Measurements from ENCODE around the gene FLOT1. TPM values are rescaled to one million over a fixed set of nuclear protein-coding genes. Genes with fewer than 3 reads are reported as not detected.
A peak's percentile ranks its signal among the peaks of the same experiment; 100 is the strongest.

Gene FLOT1
- total and polyA plus RNA-seq, 9 of the 15 experiments (the other 6 are each of a cell fraction or from before 2014, with no cell fraction given), result 11.7 to 149 (median 118) TPM

- H3K27ac ChIP-seq (ENCODE audit: extremely low read depth, low read depth, low read length), result 0 out of 3 replicates have a peak overlapping the region, but pooled peaks have one; percentile 14
- BruUV-seq (replicated peaks), result no TSS peak
- H4K20me1 ChIP-seq (replicated peaks; ENCODE audit: control insufficient read depth, insufficient read depth, low read length), result no peaks in the 10 kb centered on the region
- no peaks in the 10 kb centered on the region for H3K9me3 ChIP-seq (replicated peaks; ENCODE audit: control insufficient read depth, insufficient read depth, low read depth, low read length)
- ChIA-PET CTCF (ENCODE audit: low intra/inter-chr PET ratio) (no interaction called here), POLR2A (interaction anchor here (0.7 to 1.3 kb wide), 5 partner anchors 8 to 149 kb away, joined by 3 to 7 read pairs (median 3); no protein-coding TSS in a partner anchor)
- WGBS (ENCODE audit: insufficient coverage, low coverage, missing lambda C conversion rate), result 41% methylated on average over 6 of the region's 8 CpGs
- H3K9me1 ChIP-seq (ENCODE audit: control insufficient read depth, insufficient read depth, low read length), result no peaks in the 10 kb centered on the region
- no peaks in the 10 kb centered on the region for H3K79me2 ChIP-seq (ENCODE audit: control insufficient read depth, insufficient read depth, low read length)
- DNase-seq (ENCODE audit: extremely low read depth in 1 of 4, low spot score in 3 of 4) (peak in 2 of 4 experiments; percentile 58 to 60), FAIRE-seq (peak; percentile 44), ATAC-seq (peak; percentile 61)
- peak overlapping the region; percentile 72 for H2AFZ ChIP-seq (ENCODE audit: low read depth, low read length)
- H3K4me2 ChIP-seq (ENCODE audit: insufficient read depth, low read length), result no peak overlapping the region
- H3K27me3 ChIP-seq (ENCODE audit: control insufficient read depth in 2 of 2, insufficient read depth in 2 of 2, low read length in 2 of 2), result no peaks in the 10 kb centered on the region; a peak in 1 of 5 replicates
- intact Hi-C loops (cut with micrococcal nuclease) (no loop called here), in situ Hi-C loops (cut with MboI) (no loop called here)
- H3K4me1 ChIP-seq (replicated peaks in 1 of 2; ENCODE audit: control insufficient read depth in 2 of 2, insufficient read depth in 2 of 2, low read length in 2 of 2), result peaks cover 29 to 41% of the 10 kb centered on the region in 2 experiments
- no peaks in the 10 kb centered on the region for H3K36me3 ChIP-seq (ENCODE audit: control insufficient read depth, insufficient read depth, low read length)
- no peak overlapping the region for H3K4me3 ChIP-seq
- H3K9ac ChIP-seq (ENCODE audit: insufficient read depth in 1 of 2, low read depth in 2 of 2, low read length in 2 of 2), result peak overlapping the region in 1 of 2 experiments; percentile 59; a peak in 1 of 4 replicates
- TF ChIP-seq ZNF75A (CRISPR knock-in tag; IDR thresholded peaks at IDR 0.05) (no peak), TEAD1 (CRISPR knock-in tag; IDR thresholded peaks at IDR 0.05) (peak in 1 of 2 experiments; percentile 72; a peak in 1 of 4 replicates), SMARCA5 (IDR thresholded peaks at IDR 0.05) (peak; percentile 23; the same call in 1 of the 2 replicates), RCOR1 (IDR thresholded peaks at IDR 0.05; ENCODE audit: borderline replicate concordance in 1 of 2, low read depth in 2 of 2, low read length in 2 of 2) (peak in 1 of 2 experiments; percentile 85; a peak in 1 of 4 replicates), MTA2 (IDR thresholded peaks at IDR 0.05; ENCODE audit: low read depth) (0 out of 2 replicates have a peak, but pooled peaks have one; percentile 1), PTTG1 (tag; IDR thresholded peaks at IDR 0.05; ENCODE audit: low read depth) (peak; percentile 43; the same call in 1 of the 2 replicates), ZNF282 (CRISPR knock-in tag; IDR thresholded peaks at IDR 0.05) (no peak), MEIS2 (IDR thresholded peaks at IDR 0.05; ENCODE audit: partially characterized antibody) (peak; percentile 31), ZEB2 (IDR thresholded peaks at IDR 0.05) (peak; percentile 71; the same call in 1 of the 2 replicates)
- TF ChIP-seq, protein P1, sequence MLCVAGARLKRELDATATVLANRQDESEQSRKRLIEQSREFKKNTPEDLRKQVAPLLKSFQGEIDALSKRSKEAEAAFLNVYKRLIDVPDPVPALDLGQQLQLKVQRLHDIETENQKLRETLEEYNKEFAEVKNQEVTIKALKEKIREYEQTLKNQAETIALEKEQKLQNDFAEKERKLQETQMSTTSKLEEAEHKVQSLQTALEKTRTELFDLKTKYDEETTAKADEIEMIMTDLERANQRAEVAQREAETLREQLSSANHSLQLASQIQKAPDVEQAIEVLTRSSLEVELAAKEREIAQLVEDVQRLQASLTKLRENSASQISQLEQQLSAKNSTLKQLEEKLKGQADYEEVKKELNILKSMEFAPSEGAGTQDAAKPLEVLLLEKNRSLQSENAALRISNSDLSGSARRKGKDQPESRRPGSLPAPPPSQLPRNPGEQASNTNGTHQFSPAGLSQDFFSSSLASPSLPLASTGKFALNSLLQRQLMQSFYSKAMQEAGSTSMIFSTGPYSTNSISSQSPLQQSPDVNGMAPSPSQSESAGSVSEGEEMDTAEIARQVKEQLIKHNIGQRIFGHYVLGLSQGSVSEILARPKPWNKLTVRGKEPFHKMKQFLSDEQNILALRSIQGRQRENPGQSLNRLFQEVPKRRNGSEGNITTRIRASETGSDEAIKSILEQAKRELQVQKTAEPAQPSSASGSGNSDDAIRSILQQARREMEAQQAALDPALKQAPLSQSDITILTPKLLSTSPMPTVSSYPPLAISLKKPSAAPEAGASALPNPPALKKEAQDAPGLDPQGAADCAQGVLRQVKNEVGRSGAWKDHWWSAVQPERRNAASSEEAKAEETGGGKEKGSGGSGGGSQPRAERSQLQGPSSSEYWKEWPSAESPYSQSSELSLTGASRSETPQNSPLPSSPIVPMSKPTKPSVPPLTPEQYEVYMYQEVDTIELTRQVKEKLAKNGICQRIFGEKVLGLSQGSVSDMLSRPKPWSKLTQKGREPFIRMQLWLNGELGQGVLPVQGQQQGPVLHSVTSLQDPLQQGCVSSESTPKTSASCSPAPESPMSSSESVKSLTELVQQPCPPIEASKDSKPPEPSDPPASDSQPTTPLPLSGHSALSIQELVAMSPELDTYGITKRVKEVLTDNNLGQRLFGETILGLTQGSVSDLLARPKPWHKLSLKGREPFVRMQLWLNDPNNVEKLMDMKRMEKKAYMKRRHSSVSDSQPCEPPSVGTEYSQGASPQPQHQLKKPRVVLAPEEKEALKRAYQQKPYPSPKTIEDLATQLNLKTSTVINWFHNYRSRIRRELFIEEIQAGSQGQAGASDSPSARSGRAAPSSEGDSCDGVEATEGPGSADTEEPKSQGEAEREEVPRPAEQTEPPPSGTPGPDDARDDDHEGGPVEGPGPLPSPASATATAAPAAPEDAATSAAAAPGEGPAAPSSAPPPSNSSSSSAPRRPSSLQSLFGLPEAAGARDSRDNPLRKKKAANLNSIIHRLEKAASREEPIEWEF (CRISPR knock-in tag; IDR thresholded peaks at IDR 0.05), result no peak
- TF ChIP-seq, protein P2, sequence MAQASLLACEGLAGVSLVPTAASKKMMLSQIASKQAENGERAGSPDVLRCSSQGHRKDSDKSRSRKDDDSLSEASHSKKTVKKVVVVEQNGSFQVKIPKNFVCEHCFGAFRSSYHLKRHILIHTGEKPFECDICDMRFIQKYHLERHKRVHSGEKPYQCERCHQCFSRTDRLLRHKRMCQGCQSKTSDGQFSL (CRISPR knock-in tag; IDR thresholded peaks at IDR 0.05), result no peak
- TF ChIP-seq, protein P2 (tag; IDR thresholded peaks at IDR 0.05), result 0 out of 4 replicates have a peak, but pooled peaks of 1 of the 2 experiments have one; percentile 16
- TF ChIP-seq, protein P3, sequence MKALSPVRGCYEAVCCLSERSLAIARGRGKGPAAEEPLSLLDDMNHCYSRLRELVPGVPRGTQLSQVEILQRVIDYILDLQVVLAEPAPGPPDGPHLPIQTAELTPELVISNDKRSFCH (CRISPR knock-in tag; IDR thresholded peaks at IDR 0.05), result no peak
- TF ChIP-seq, protein P3 (tag; IDR thresholded peaks at IDR 0.05), result no peak
Observed at GRCh38 chr6:30763618-30764489, 21.4 kb upstream of the FLOT1 start.
